SK-N-MC (cell line): ENCODE results near the gene TBL1X.

ENCODE experiments used
- EZH2 ChIP-seq: fragments of 200-600 bp; sonication (generic); IDR thresholded peaks from one replicate; pipeline ENCODE4 v1.6.1; 2017; ENCODE audit warnings: antibody characterized with exemption
- POLR2AphosphoS5 ChIP-seq: IDR thresholded peaks from 2 replicates; pipeline ENCODE4 v1.6.1; 2012; ENCODE audit warnings: mild to moderate bottlenecking, low read depth, low read length, borderline replicate concordance

DNA sequence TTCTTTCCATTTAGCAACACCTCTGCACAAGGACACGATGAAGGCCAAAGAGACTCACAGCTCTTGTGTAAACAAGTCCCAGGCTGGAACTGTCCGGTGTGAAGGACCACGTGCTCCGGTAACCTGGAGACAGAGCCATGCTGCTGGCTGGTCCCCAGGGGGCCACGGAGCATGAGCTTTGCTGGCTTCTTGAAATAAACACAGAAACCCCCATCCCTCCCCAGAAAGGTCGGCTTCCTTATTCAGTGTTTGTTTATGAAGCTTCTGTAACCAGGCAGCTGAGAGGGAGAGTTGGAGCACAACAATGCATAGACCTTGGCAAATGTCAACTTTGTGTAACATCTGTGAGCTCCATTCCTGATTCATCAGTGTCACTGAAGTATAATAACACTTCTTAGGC, 191.4 kb downstream of the TBL1X start:
- no peak for TF ChIP-seq POLR2AphosphoS5
- TF ChIP-seq EZH2 = no peak
